GM19240 (cell line): Measurements from ENCODE around the gene MISP3.
A peak's percentile ranks its signal among the peaks of the same experiment; 100 is the strongest.

Experiments
- DNase-seq: peaks from one replicate; pipeline ENCODE4 v3.0.0; 2011; ENCODE audit warnings: low spot score; ENCODE audit not compliant: insufficient read length

The MISP3 gene

GRCh38 chr19:14053032-14053431 is 19.6 kb upstream of the MISP3 start:
- DNase-seq, result no peak

DNA sequence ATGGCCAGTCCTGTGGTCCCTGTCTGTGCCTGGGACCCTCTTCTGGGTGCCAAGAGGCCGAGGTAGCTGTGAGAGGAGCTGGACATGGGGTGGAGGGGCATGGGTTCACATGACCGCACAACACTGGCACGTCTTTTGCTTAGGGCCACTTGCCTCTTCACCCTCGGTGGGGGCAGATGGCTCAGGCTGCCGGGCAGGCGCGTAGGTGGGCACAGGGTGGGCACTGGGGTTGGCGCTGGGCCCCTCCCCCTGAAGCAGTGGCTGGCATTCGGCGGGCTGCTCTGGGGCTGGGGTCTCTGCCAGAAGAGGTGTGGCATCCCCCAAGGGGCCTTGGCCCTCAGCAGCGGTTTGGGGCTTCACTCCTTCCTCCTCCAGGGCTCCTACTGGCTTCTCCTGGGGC is 19.1 kb upstream of the MISP3 start:
- no peak for DNase-seq

DNA sequence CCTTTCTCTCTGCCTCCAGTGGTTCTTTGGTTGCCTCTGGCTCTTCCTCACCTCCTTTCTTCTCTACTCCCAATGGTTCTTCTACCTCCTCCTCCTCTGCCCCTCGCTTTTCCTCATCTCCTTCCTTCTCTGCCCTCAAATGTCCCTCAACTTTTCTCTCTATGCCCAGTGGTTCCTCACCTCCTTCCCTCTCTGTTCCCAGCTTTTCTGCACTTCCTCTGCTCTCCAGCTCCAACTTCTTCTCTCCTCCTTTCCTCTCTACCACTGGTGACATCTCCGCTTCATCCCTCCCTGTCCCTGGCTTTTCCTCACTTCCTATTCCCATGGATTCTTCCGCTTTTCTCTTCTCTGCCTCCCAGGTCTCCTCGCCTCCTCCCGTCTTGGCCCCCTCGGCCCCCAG is 18.5 kb upstream of the MISP3 start:
- DNase-seq, result no peak

GRCh38 chr19:14054721-14055120 is 17.9 kb upstream of the MISP3 start:
- DNase-seq, result no peak

GRCh38 chr19:14055396-14055795 is 17.2 kb upstream of the MISP3 start:
- no peak for DNase-seq

DNA sequence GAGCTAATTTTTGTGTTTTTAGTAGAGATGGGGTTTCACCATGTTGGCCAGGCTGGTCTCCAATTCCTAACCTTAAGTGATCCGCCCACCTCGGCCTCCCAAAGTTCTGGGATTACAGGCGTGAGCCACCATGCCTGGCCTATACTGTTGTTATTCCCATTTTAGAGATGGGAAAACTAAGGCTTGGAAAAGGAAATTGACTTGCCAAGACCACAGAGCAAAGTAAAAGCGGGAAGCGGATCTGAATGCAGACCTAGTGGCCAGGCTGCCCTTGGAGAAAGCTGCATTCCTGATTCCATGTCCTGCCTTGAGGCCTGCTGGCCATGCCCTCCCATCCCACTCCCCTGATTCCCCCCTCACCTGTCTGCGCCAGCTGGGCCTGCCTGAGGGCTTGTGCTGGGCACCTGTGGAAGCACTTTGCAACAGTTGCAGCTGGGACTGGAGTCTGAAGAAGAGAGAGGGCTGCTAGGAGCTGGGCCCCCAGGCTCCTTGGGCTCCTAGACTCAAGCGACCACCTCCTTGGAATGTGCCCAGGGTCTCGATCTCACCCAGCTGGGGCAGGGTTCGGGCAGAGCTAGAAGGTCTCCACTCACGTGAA is 16.4 kb upstream of the MISP3 start:
- no peak for DNase-seq

DNA sequence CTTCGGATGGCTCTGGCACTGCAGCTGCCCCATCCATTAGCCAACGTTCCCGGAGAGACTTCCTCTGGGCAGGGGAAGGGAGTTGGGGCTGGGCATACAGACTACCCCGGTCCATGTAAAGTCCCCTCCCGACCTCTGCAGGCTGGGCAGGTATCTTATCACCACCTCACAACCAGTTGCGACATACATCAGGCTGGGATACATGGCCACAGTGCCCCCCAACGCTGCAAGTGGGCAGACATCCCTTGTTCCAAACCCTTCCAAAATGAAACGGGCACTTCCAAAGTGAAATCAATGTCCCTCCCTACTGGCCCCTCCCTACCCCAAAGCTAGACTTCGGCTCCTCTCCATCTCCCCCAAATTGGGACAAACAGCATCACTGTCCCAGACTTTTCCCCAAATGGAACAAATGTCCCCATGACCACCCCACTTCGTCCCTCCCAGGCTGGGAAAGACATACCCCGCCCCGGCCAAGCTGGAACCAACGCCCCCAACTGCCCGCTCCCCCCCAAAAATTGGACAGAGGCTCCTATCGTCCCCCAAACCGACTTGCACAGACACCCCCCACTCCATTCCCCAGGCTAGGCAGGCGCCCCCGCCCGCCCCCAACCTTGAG is 15.7 kb upstream of the MISP3 start:
- no peak for DNase-seq

DNA sequence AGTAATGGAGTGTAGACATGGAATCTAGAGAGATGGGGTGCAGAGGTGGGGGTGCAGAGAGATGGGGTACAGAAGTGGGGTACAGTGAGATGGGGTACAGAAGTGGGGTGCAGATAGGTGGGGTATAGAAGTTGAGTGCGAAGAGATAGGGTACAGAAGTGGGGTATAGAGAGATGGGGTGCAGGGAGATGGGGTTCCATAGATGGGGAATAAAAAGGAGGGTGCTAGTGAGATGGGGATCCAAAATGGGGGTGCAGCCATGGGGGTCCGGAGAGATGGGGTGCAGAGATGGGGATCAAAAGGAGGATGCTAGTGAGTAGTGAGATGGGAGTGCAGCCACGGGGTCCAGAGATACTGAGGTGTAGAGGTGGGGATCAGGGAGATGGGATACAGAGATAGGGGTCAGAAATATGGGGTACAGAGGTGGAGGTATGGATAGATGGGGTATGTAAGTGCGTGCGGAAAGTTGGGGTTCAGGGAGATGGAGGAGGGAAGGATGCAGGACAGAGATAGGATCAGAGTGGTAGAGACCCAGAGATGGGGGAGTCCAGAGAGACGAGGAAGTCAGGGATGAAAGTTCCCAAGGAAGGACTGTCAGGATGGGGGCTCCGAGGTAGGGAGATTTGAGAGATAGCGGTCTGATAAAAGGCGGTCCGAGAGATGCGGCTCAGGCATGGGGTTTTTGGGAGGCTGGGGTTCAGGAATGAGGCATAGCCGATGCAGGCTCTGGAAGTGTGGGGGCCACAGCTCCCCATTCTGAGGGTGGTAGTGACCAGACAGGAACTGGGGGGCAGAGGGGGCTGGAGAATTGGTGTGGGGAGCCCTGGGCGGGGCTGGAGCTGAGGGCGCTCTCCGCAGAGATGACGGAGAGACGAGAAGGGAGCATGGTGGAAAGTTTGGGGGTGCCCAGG is 14.1 kb upstream of the MISP3 start:
- no peak for DNase-seq

DNA sequence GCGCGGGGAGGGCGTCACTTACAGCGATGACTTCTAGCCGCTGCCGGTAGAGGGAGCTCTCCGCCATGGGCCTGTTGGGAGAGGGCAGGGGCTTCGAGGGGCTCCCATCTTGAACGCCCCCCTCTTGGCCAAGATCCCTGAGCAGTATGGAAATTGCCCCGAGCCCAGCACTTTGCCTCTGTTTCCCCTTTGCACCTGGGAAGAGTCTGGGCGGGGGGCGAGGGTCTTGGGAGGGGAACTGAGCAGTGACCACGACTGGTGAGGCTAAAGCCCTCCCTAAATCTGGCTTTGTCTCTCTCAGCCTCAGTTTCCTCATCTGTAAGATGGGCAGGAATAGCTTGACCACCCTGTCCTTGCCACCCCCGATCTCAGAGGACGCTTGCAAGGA is 13.5 kb upstream of the MISP3 start:
- DNase-seq, result peak; percentile 48

GRCh38 chr19:14059652-14060155 is 12.9 kb upstream of the MISP3 start:
- no peak for DNase-seq

GRCh38 chr19:14061081-14061749 is 11.4 kb upstream of the MISP3 start:
- DNase-seq, result no peak

DNA sequence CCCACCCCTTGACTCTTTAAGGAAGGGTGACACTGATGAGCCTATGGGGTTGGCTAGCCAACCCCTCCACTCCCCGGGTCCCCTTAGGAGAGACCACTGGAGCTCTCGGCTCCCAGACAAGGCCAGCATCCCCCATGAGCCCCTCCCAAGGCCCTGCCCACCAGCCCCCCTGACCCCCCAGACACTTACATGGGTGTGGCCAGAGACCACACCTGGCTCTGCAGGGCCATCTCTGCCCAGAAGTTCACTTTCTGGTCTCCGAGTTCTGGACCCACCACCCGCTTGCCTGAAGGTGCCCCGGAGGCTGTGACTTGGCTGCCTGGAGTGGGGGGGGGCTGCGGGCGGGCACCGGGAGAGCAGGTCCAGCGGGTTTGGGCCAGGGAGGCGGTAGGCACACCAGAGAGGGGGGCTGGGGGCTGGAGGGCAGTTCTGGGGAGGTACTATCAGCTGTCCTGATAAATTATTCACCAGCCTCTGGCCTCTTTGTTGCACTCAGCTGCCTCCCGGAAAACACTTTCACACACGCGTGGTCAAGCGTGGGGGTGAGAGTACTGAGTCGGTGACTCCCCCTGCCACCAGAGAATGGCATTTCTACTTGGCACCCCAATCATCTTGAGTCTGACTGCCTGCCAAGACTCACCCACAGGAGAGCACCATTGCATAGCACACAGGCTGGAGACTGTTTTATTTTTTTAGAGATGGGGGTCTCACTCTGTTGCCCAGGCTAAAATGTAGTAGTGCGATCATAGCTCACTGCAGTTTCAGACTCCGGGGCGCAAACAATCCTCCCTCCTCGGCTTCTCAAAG is 10.6 kb upstream of the MISP3 start, which contains the start of gene PALM3:
TSS of gene PALM3 (minus strand) at position 326 of the 807 bp plus-strand sequence. CDS start at position 230, 96 bp downstream.
- no peak for DNase-seq

GRCh38 chr19:14062558-14062855 is 10.1 kb upstream of the MISP3 start:
- no peak for DNase-seq

DNA sequence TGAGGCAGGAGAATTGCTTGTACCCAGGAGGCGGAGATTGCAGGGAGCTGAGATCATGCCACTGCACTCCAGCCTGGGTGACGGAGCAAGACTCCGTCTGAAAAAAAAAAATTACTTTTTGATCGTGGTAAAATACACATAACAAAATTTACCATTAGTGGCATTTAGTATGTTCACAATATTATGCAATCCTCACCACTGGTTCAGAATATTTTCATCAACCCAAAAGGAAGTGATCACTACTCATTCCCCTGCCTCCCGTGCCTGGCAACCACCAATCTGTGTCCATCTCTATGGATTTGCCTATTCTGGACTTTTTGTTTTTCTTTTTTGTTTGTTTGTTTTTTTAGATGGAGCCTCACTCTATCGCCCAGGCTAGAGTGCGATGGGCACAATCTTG is 9.5 kb upstream of the MISP3 start:
- DNase-seq, result no peak

DNA sequence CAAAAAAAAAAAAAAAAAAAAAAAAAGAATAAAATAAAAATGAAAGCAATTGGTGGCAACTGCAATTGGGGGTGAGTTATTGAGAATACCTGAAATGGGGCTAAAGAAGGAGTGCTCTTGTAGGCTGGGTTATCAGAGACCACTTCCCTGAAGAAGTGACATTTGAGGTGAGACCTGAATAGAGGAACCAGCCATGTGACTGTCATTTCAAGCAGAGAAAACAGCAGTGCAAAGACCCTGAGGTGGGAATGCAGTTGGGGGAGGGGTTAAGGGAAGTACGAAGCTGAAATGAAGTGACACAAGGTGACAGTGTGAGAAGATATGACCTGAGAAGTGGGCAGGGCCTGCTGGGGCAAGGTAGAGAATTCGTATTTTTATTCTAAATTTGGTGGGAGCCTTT is 6.5 kb upstream of the MISP3 start:
- no peak for DNase-seq

DNA sequence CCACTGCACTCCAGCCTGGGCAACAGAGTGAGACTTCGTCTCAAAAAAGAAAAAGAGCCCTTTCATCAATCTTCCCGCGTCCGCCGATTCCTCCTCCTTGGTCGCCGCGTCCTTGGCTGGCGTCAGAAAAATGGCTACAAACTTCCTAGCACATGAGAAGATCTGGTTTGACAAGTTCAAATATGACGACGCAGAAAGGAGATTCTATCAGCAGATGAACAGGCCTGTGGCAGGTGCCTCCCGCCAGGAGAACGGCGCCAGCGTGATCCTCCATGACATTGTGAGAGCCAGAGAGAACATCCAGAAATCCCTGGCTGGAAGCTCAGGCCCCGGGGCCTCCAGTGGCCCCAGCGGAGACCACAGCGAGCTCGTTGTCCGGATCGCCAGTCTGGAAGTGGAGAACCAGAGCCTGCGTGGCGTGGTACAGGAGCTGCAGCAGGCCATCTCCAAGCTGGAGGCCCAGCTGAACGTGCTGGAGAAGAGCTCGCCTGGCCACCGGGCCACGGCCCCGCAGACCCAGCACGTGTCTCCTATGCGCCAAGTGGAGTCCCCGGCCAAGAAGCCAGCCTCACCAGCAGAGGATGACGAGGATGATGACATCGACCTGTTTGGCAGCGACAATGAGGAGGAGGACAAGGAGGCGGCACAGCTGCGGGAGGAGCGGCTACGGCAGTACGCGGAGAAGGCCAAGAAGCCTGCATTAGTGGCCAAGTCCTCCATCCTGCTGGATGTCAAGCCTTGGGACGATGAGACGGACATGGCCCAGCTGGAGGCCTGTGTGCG is 2.1 kb upstream of the MISP3 start:
- no peak for DNase-seq

GRCh38 chr19:14073261-14073924 is 807 bp downstream of the MISP3 start:
- DNase-seq, result no peak

DNA sequence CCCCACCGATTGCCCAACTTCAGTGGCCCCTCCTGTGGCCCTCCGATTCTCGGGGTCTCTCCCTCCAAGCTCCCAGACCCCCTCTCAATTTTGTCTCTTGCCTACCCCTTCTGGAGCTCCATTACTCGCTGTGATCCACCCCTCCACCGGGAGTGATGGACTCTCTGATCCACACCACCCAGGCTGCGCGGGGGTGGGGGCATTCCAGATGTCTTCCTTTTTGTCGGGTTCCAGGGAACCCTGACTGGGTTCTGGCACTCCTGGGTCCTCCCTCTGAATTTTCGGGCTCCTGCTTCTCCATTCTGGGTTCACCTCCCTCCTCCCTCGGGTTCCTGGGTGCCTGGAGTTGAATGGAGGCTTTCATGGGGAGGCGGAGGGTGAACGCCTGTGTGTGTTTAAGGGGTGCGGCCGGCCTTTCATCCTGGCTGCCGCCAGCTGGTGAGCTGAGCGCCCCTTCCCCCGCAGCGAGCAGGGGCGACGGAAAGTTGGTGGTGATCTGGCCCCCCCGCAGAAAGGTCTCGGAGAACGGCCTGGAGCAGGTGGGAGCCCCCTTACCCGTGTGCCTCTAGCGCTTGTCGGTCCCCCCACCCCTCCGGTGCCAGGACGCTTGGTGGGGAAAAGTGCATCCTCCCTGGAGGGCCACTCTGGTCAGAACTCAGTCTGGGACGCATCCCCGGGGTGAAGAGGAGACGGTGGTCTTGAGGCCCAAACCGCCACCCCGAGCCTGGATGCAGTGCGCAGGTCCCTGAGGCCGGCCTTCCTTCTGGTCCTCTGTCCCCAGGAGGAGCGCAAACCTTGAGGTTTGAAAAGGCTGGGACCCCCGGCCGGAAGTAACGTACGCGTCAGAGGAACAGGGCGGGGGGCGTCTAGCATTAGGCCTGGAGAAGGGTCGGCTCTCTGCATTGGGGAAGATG is 1.6 kb downstream of the MISP3 start:
- DNase-seq, result no peak

GRCh38 chr19:14078411-14078810 is 5.8 kb downstream of the MISP3 start:
- no peak for DNase-seq
